HUDEP-2 (cell line): Measurements from ENCODE around the gene ESPL1.

Experiments used
- DNase-seq, 76 experiments: peaks; one replicate each; lab custom pipeline; 2025; ENCODE audit not compliant: unreplicated experiment in 76 of 76; lab: John Stamatoyannopoulos, UW

Gene ESPL1

DNA sequence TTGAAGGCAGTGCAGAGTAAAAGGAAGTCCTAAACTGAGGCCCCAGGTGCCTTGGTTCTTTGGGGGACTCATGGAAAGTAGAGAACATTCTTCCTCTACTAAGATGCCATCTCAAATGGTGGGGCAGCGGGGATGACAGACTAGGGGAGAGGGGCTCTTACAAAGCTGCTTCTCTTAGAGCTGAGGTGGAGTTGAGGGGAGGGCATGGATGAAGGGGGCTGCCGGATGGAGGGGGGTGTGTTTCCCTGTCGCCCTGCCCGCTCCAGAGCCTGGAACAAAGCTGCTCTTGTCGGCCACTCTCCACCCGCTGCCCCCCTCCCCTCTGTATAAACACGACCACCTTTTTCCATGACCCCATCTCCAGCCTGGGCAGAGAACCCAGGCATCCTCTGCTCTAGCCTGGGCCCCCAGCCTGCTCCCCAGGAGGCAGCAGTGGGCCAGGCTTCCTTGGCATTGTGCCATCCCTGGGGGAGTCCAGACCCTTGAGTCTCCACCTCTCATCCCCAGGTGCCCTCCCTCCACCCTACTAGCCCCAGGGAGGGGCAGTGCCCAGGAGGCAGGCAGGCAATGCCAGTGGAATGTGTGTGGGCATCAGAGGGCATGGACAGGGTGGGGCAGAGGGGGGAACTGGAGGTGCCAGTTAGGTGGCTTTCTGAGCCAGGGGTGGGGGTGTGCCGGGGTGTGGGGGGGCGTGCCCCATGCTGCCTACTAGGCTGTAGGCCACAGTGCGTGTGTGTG lies 37.8 kb upstream of the ESPL1 start:
- DNase-seq: peak in 14 of 76 experiments; percentile 9 to 36 (median 20)

DNA sequence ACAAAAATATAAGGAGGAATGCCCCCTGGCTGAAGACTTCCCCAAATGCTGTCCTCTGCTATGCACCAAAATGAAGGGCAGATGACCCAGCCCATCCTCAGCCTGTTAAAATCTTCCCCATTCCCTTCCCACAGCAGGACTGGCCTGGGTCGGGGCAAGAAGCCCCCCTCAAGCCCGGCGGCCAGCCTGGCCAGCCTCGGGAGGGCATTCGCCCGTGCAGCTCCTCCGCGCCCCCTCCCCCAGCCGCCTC lies 36.5 kb upstream of the ESPL1 start:
- no peak for DNase-seq

DNA sequence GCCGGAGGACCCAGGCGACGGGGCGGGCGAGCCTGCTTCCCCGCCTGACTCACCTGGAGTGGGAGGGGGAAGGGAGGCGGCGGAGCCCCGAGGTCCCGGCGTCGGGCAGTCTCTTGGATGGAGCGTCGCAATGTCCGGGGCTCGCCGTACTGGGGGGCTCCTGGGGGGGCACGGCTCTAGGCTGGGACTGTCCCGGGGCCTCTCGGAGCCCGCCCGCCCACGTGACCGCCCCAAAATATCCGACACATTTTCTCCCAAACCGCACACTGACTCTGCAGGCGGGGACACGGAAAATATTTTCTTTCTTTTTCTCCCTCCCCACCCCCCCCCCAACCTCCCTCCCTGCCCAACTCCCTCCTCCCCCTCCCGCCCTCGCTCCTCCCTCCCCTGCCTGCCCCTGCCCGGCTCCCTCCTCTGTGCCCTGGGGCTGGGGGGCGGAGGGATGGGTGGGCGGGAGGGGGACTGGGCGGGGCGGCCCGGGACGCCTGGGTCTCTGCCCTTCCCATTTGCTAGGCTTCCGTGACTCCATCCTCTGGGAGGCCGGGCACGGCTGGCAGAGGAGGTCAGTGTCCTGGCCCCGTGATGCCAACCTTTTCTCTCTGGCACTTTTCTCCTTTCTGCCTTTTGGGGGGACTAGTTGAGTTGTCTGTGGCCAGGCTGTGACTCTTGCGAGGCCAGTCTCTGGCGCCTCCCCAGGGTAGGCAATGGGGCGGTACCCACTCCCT lies 36.0 kb upstream of the ESPL1 start, which contains the start of gene RARG:
RARG (minus strand) TSS at position 289 of the 725 bp plus-strand sequence. CDS start 4,664 bp downstream, outside the sequence.
- DNase-seq: peak in 41 of 76 experiments; percentile 12 to 62 (median 36)

DNA sequence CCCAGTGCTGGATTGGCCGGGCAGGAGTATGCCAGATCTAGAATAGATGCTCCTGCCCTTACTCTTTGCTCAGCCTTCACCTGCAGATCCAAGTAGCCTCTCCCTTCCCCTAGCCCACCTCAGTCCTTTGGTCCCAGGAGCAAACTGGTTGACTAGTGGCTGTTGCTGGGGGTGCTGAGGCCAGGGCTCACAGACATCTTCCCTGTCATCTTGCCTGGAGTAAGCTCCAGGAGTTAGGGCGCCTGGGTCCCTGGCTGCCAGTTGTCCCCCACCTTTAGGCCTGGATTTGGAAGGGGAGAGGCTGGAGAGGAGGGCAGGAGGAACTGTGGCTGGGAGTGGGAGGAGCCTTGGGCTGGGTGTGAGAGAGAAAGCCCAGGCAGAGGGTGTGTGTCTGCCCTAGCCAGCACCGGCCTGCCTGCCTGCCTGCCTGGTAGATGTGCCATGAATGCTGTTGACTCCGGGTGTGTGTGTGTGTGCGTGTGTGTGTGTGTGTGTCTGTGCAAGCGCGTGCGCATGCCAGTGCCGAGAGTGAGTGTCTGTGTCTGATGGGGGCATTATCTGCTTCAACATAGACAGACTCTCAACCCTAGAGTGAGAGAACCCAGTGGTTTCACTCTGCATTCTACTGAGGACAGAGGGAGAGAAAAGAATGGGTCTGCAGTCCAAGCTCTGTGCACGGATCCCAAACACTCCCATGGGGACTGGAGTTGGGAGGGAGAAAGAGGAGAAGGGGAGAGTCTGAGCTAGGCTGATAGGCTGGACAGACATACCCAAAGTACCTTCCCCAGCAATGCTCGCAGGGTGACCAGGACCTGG lies 35.2 kb upstream of the ESPL1 start:
- DNase-seq: peak in 64 of 76 experiments; percentile 9 to 78 (median 56)

DNA sequence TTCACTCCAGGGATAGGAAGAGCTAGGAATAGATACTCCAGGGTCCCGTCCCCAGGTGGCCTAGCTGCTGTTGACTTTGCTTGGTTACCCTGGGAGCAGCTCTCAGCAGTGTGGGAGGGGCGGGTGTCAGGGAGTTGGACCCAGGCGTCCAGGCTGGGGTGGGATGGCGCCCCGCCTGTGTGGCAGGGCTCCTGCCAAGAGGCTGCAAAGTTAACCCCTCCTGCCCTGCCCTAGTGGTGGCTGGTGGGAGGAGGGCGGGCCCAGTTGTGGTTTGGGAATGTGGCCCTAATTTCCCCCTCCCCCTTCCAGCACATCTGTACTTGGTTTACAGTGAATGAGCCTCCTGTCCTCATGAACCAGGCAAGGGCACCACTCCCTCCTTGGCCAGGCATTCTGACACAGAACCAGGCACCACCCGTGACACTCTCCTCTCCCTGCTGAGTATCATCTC lies 34.4 kb upstream of the ESPL1 start:
- peak in 29 of 76 experiments; percentile 14 to 64 (median 34) for DNase-seq

DNA sequence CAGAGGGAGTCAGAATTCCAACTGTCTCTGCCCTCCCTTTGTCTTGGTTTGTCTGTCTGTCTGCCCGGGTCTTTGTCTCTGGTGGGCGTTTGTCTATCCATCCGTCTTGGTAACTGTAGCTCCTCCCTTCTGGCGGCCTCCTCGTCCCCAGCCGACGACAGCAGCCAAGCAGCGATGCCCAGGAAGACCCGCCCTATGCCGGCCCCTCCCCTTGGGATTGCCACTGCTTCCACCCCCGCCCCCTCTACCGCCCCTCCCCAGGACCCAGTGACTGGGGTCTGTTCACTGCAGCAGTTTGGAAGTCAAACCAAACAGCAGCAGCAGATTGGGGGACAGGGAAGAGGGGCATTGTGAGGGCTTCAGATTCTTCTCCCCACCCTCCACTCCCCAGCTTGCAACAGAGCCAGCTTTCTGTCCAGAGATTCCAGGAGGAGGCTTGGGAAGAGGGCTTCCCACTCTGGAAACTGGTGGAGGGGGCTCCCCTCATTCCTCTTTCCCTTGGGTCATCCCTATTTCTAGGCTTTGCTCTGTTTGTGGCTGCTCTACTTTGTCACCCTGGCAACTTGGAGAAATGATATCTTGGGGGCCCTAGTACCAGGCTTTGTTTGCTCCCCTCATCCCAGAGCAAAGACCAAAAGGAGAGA lies 33.7 kb upstream of the ESPL1 start:
- DNase-seq: peak in 3 of 76 experiments; percentile 2 to 10 (median 8)

DNA sequence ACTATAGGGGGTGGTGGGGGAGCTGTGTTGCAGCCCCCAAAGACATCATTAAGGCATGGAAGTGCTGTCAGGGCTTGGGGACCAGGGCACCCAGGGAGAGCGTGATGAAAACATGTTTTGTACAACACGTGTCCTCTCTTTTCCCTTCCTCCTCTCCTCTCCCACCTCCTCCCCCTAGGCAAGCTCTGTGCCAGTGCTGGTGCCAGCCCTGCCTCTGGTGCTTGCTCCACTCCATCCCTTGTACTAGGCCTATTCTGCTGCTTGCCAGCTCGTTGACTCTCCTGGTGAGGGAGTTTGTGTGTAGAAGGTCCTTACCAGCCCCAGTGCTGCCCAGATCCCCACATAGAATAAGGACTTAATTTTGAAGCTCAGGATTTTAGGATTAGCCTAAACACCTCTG lies 32.9 kb upstream of the ESPL1 start:
- DNase-seq: no peak

DNA sequence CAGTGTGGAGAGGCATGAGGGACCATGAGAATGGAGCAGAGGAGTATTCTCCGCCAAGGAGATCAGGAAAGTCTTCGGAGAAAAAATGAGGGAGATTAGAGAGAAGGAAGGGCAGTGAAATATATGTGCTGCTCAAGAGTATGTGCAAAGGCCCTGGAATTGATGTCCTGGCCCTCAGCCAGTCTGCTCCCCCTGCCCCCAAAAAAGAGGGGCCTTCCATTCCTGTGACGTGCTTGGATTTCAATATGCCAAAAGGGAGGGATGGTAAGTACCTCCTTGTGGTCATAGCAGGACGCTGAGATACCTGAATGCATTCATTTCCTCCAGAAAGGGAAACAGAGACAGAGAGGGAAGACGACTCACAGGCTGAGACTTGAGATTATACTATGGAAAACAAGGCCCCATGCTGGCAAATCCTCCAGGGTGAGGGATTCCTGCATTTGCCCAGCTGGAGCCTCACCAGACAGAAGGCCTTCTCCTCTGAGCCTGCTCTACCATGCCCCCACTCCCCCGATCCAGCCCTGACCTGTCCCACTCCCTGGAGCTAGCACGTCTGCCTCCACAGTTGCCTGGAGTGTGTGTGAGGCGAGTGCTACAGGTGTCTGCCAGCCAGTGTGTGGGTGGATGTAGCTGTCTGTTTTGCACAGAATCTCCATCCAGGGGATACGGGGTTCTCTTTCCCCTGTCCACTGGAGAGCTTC lies 32.2 kb upstream of the ESPL1 start:
- no peak for DNase-seq

DNA sequence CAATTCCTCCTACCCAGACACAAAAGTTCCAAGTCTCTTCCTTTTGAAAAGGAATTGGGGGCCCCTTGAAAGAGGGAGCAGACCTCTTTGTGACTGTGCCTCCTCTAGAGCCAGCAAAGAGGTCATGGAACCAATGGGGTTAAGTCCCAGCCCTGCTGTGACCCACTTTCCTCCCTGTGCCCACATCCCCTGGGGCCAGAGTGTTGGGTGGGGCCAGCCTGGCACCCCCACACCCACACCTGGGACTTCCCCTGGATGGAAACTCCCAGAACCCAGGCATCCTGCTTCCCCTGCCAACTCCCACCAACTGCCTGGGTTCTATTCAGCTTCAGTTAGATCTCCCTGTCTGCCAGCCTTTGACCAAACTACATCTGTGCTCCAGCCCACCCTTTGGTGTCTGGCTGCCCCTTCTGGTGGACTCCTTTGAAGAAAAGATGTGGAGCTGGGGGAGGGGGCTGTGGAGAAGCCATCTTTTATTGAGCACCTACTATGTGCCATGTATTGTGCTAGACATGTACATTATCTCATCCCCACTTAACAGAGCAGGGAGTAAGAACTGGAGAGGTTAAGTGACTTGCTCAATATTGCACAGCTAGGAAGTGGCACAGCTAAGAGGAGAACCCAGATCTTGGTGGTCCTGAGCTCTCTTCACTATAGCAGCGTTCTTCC lies 31.5 kb upstream of the ESPL1 start:
- DNase-seq: no peak

DNA sequence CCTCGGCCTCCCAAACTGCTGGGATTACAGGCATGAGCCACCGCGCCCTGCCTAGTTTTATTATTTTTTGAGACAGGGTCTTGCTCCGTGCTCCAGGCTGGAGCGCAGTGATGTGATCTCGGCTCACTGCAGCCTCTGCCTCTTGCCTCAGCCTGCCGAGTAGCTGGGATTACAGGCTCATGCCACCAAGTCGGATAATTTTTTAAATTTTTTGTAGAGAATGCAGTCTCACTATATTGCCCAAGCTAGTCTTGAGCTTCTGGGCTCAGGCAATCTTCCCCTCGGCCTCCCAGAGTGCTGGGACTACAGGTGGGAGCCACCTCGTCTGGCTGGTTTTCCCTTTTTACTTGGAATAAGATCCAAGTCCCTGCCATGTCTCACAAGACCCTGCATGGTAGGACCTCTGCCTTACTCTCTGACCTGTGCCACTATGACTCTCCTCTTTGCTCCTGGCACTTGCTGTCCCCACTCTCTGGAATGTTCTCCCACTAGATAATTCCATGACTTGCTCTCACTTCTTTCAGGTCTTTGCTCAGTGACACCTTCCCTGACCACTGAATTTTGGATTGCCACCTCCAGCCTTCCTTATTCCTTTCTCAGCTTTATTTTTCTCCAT lies 28.3 kb upstream of the ESPL1 start:
- no peak for DNase-seq

DNA sequence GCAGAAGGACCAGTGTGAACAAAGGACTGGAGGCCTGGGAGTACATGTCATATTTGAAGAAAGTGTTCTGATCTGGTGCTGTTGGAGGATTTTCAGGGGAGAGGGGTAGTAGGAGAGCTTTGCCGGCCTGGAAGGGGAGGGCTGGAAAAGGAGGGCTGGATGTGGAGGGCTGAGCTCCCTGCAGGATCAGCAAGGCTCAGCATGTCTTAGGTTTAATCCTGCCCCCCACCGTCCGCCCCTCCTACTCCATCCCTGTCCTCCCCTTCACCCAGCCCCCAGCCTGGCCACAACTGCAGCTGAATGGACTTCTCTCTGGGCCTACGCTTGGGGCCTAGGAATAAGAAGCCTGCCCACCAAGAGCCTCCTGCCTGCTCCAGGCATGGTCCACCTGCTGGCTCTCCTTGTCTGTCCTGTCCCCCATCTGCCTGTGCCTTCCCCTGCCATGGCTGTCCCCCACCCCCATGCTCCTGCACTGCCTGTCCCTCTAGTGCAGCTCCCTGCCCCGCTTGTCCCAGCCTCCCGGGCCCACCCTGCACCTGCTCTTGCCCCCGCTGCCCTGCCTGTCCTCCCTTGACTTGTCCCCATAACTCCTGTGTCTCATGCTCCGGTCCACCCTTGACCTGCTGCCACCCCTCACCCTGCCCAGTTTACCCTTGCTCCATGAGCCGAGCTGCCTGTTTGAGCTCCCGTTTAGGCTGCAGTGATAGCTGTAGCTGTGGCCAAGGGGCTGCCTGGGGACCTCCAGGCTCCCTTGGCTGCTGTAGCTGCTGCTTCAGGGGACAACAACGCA lies 26.3 kb upstream of the ESPL1 start:
- DNase-seq: no peak

DNA sequence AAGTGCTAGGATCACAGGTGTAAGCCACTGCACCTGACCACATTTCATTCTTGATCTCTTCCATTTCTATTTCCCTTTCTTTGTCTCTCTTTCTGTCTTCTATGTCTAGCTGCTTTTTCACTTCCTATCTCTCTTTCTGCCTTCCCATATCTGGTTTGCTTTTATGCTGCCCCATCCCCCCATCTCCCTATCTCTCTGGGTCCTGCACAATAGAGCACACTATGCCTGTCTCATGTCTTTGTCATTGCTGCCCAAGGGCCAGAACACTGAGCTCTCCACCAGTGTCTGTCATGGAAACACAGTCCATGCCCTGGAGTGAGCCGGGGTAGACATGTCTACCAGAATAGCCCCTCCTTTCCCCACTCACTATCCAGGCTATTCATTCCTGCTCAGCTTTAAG lies 23.8 kb upstream of the ESPL1 start:
- peak in 22 of 76 experiments; percentile 5 to 46 (median 20) for DNase-seq

DNA sequence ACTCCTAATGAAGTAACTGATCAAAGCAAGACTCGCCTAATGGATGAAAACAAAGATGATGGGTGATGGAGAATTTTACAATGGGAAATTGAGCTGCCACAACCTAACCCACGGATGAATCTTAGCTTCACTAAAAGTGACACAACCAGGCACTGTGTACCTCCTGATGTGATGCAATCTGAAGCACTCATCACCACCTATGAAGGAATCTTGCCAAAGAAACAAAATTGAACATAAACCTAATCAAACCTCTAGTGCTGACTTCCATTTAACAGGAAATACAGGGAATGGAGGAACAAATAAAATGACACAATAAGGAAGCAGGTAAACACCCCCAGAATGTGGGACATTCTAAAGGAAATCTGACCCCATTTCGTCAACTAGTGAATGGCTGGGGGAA lies 22.8 kb upstream of the ESPL1 start:
- no peak for DNase-seq

DNA sequence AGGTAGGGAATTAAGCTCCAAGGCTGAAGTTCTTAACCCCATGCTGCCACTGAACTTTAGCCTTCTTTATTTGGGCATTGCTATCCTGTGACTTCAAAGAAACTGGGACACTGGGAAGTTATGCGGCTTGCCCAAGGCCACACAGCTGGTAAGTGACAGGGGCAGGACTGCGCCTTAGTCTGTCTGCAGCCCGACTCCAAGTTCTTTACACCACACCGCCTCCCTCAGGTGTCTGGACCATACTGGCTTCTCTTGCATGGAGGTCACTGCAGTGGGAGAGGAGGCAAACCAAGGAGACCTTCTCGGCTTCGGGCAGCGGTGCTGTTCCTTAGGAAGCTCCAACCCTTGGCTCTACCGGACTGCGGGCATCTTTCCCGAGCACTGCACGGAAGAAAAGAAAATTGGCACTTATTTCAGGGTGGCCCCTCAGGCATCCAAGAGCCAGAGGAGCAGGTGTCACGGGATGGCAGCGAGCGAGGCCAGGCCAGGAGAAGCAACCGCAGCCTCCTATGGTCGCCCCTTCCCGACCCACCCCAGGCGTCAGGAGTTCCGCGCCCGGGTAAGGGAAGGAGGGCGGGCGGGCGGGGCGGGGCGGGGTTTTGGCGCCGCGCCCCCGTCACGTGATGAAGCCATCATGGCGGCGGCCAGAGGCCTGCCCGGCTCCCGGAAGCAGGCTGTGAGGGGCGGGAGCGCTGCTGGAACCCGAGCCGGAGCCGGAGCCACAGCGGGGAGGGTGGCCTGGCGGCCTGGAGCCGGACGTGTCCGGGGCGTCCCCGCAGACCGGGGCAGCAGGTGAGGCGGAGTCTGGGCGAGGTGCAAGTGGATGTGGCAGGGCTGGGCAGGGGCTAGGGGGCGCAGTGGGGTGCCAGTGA lies 16.4 kb upstream of the ESPL1 start:
- peak in 66 of 76 experiments; percentile 11 to 85 (median 62) for DNase-seq

DNA sequence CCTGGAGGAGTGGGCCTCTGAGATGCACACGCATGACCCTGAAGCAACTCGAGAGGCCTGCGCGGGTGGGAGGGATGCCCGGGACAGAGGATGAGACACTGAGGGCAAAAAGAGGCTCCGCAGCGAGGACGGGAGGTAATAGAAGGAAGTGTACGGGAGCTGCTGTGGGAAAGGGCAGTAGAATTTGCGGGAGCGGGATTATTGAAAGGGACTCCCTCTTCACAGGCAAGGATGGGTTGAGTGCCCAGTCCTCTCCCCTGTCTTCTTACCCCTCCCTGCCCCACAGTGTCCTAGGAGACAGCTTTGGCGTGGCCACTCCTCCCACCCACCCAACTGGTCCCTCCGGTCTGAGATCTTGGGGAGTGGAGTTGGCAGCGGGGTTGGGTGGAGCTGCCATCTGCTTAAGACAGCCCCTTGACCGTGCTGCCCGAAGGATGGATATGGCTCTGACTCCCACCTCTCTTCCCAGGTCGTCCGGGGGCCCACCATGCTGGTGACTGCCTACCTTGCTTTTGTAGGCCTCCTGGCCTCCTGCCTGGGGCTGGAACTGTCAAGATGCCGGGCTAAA lies 15.7 kb upstream of the ESPL1 start:
- DNase-seq: peak in 27 of 76 experiments; percentile 7 to 59 (median 27)

DNA sequence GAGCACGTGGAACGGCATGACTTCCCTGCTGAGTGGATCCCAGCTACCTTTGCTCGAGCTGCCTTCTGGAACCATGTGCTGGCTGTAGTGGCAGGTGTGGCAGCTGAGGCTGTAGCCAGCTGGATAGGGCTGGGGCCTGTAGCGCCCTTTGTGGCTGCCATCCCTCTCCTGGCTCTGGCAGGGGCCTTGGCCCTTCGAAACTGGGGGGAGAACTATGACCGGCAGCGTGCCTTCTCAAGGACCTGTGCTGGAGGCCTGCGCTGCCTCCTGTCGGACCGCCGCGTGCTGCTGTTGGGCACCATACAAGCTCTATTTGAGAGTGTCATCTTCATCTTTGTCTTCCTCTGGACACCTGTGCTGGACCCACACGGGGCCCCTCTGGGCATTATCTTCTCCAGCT lies 14.8 kb upstream of the ESPL1 start:
- no peak for DNase-seq
